Uterus (tissue), 4 donors: ENCODE measurements around the gene BABAM2. TPM values are rescaled to one million over a fixed set of nuclear protein-coding genes. Genes with fewer than 3 reads are reported as not detected.

Source experiments
- DNase-seq, 2 donors: peaks; one replicate each; pipeline ENCODE4 v3.0.0-alpha.2; 2019 to 2020
- H3K27ac ChIP-seq, 2 donors: fragments of 200-600 bp; sonication (generic); 1 replicate in 1 of 2; 2 replicates in 1 of 2; pipeline ENCODE4 v1.5.1; 2016 to 2018
- H3K27me3 ChIP-seq, 2 donors: fragments of 200-600 bp; sonication (generic); one replicate each; pipeline ENCODE4 v1.5.1; 2018 to 2019; ENCODE audit warnings: control low read depth in 1 of 2
- H3K36me3 ChIP-seq, 2 donors: fragments of 200-600 bp; sonication (generic); one replicate each; pipeline ENCODE4 v1.5.1; 2019; ENCODE audit warnings: control low read depth in 1 of 2
- H3K4me1 ChIP-seq, 2 donors: fragments of 200-600 bp; sonication (generic); one replicate each; pipeline ENCODE4 v1.5.1; 2018 to 2019; ENCODE audit warnings: control low read depth in 1 of 2
- H3K4me3 ChIP-seq, 2 donors: fragments of 200-600 bp; sonication (generic); 1 replicate in 1 of 2; 2 replicates in 1 of 2; pipeline ENCODE4 v1.5.1; 2018 to 2019; ENCODE audit warnings: mild to moderate bottlenecking in 1 of 2
- H3K9me3 ChIP-seq, 2 donors: fragments of 200-600 bp; sonication (generic); one replicate each; pipeline ENCODE4 v1.5.1; 2019; ENCODE audit warnings: control low read depth in 1 of 2
- POLR2A ChIP-seq, 2 donors: fragments of 450-650 bp; IDR thresholded peaks; one replicate each; pipeline ENCODE4 v1.6.1; 2016; ENCODE audit warnings: antibody characterized with exemption in 2 of 2, mild to moderate bottlenecking in 1 of 2, moderate library complexity in 1 of 2
- intact Hi-C: fragments of 100-400 bp; cut with DNase I; formaldehyde crosslinking; loops from one replicate; pipeline ENCODE4 v1.15.1; 2023; ENCODE audit warnings: low total_unique reads
- total RNA-seq, 4 donors: library from RNA; depleted of rRNA in 3 of 4; stranded (reverse); fragments of >200 nt in 3 of 4; gene quantifications; one replicate each; pipeline versions ENCODE4 v1.1.0 to v1.2.4, GENCODE V29; 2014 to 2023
- TF ChIP-seq, protein P1 (sequence below), 4 experiments: fragments of 200-600 bp in 2 of 4; fragments of 450-650 bp in 2 of 4; sonication (generic) in 2 of 4; IDR thresholded peaks; one replicate each; pipeline ENCODE4 v1.5.1; 2016 to 2019; ENCODE audit warnings: antibody characterized with exemption in 4 of 4, mild to moderate bottlenecking in 2 of 4, moderate library complexity in 1 of 4
- donor health status: DM: yes; HTN: yes; CAD: no.

Gene BABAM2
- total RNA-seq, 4 donors from 2014 or later: 24.1 to 62.1 (median 32.5) TPM

DNA sequence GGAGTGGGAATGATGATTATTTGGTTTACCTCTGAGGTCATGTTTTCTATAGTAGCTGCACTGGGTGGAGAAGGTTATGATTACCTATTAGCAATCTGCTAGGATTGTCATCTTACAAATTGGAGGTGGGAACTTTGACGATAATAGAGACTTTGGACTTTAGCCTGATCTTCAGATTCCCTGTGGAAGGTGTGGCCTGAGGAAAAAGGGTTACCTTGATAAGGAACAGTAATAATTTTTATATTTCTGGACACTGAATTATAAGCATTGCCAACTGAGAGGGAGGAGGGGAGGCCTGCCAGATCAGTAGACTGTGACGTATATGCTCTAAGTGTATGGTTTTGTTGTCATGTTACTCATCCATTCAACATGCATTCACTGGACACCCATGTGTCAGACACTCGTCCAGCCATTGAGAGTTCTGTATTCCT is 318.7 kb downstream of the BABAM2 start:
- H3K27me3 ChIP-seq: no peaks in the 10 kb centered on the region
- no peaks in the 10 kb centered on the region for H3K4me1 ChIP-seq
- H3K4me3 ChIP-seq: no peak overlapping the region
- TF ChIP-seq POLR2A (IDR thresholded peaks at IDR 0.05): no peak
- TF ChIP-seq, protein P1, sequence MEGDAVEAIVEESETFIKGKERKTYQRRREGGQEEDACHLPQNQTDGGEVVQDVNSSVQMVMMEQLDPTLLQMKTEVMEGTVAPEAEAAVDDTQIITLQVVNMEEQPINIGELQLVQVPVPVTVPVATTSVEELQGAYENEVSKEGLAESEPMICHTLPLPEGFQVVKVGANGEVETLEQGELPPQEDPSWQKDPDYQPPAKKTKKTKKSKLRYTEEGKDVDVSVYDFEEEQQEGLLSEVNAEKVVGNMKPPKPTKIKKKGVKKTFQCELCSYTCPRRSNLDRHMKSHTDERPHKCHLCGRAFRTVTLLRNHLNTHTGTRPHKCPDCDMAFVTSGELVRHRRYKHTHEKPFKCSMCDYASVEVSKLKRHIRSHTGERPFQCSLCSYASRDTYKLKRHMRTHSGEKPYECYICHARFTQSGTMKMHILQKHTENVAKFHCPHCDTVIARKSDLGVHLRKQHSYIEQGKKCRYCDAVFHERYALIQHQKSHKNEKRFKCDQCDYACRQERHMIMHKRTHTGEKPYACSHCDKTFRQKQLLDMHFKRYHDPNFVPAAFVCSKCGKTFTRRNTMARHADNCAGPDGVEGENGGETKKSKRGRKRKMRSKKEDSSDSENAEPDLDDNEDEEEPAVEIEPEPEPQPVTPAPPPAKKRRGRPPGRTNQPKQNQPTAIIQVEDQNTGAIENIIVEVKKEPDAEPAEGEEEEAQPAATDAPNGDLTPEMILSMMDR (IDR thresholded peaks at IDR 0.05): no peak
- intact Hi-C loops: no loop called here
- no peak overlapping the region for H3K27ac ChIP-seq
- no peak for DNase-seq
- H3K36me3 ChIP-seq: no peaks in the 10 kb centered on the region
- no peaks in the 10 kb centered on the region for H3K9me3 ChIP-seq

DNA sequence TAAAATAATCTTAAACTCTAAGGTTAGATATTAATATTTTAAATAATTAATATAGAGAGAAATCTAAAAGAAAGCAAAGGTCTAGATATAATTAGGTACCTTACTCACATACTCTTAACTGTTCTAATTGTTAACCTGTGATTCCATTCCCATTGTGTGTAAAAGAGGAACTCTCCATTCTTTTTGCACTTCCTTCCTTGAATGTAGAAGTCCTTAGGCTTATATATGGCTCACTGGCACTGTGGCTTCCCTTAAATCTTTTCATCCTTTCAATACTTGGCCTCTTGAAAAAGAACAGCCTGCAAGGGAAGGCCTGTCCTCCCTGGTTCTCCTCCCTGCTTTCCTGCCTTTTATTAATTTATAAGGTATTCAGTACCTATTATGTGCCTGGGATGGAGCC is 319.3 kb downstream of the BABAM2 start:
- TF ChIP-seq, protein P1 (IDR thresholded peaks at IDR 0.05): no peak
- no peak for TF ChIP-seq POLR2A (IDR thresholded peaks at IDR 0.05)
- no peak overlapping the region for H3K27ac ChIP-seq
- H3K4me1 ChIP-seq: no peaks in the 10 kb centered on the region
- no peak overlapping the region for H3K4me3 ChIP-seq
- H3K36me3 ChIP-seq: no peaks in the 10 kb centered on the region
- no peak for DNase-seq
- H3K9me3 ChIP-seq: no peaks in the 10 kb centered on the region
- intact Hi-C loops: no loop called here
- no peaks in the 10 kb centered on the region for H3K27me3 ChIP-seq

DNA sequence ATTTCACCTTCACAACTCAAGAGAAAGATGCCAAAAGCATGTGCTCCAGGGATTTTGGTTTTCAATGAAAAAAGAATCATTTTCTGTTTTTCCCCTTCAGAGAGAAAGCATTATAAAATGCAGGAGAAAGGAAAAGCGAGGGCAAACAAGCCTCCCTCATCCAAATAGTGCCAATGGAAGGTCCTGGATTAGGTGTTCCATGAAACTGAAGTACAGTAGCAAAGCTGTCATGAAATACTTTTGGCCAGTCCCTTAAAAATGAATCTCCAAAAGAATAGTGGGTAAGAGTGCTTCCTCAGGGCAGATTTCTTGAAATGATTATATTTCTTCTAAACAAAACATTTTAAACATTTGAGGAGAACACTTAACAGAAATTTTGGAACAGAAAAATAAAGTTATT is 320.0 kb downstream of the BABAM2 start:
- no peak overlapping the region for H3K27ac ChIP-seq
- intact Hi-C loops: no loop called here
- no peaks in the 10 kb centered on the region for H3K9me3 ChIP-seq
- no peaks in the 10 kb centered on the region for H3K36me3 ChIP-seq
- TF ChIP-seq, protein P1 (IDR thresholded peaks at IDR 0.05): no peak
- TF ChIP-seq POLR2A (IDR thresholded peaks at IDR 0.05): no peak
- H3K4me1 ChIP-seq: no peaks in the 10 kb centered on the region
- H3K27me3 ChIP-seq: no peaks in the 10 kb centered on the region
- H3K4me3 ChIP-seq: no peak overlapping the region
- DNase-seq: no peak

DNA sequence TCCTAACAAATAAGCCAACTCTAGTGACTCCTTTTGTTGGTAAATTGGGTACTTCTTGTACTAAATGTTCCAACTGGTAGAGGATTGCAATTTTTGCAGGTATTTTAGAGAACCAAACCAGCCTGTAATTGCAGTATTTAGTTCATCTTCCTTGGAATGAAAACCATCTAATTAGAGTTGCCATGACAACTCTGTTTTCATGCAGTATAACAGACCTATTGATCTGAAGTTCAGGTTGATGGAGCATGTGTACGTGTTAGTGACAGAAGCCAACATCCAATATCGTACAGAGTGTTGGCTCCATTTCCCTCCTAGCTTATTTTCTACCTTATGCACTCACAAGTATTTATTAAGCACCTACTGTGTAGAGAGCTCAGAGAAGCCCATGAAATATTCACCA is 325.8 kb downstream of the BABAM2 start:
- Histone ChIP-seq H3K4me3 (no peak overlapping the region), H3K27ac (no peak overlapping the region), H3K27me3 (no peaks in the 10 kb centered on the region), H3K4me1 (no peaks in the 10 kb centered on the region), H3K9me3 (no peaks in the 10 kb centered on the region), H3K36me3 (no peaks in the 10 kb centered on the region)
- DNase-seq: no peak
- no peak for TF ChIP-seq POLR2A (IDR thresholded peaks at IDR 0.05)
- TF ChIP-seq, protein P1 (IDR thresholded peaks at IDR 0.05): no peak
- intact Hi-C loops: no loop called here

DNA sequence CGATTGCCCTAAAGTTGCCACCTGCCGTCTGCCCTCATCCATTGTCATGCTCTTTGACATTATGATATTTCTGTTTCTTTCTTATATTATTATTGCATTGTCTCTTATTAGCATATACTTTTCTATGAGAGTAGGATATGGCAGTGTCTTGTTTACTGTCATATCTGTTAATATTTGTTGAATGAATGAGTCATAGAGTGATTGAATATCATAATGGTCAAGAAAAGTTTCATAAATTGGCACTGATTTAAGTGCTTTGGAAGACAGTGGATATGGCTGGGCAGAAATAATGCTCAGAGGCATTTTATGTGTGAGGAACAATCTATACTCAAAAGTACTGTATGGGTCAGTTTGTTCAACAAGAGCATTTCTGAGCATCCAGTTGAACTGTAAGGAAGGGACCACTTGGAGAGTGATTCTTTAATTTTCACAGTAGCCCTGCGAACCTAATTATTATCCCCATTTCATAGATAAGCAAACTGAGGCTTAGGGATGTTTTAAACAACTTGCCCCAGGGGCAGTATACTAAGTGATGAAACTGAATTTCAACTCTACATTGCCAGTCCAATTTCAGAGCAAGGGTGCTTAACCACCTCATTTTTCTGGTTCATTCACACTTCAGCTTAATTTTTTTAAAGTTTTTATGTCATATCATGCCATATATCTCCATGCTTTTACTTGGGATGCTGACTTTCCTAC is 326.7 kb downstream of the BABAM2 start:
- intact Hi-C loops: no loop called here
- no peaks in the 10 kb centered on the region for H3K9me3 ChIP-seq

More for the DNA sequence above, 326.7 kb downstream of the BABAM2 start:
- Histone ChIP-seq H3K4me1 (no peaks in the 10 kb centered on the region), H3K27me3 (no peaks in the 10 kb centered on the region), H3K27ac (no peak overlapping the region), H3K4me3 (no peak overlapping the region), H3K36me3 (no peaks in the 10 kb centered on the region)
- TF ChIP-seq POLR2A (IDR thresholded peaks at IDR 0.05): no peak
- TF ChIP-seq, protein P1 (IDR thresholded peaks at IDR 0.05): no peak
- no peak for DNase-seq
